Activated CD4-positive, alpha-beta T cell treated with anti-CD3 and anti-CD28 coated beads, Interleukin-2, amount 10 ng/mL, durations not matched to agents 7 days and 5 days (primary cell): ENCODE measurements around the gene PLCD1. TPM values are rescaled to one million over a fixed set of nuclear protein-coding genes. Genes with fewer than 3 reads are reported as not detected.
A peak's percentile ranks its signal among the peaks of the same experiment; 100 is the strongest.

Experiments
- CTCF ChIA-PET: fragments of 350-600 bp; sonication (Branson Sonifier 250); formaldehyde crosslinking; loops from one replicate; lab custom pipeline; 2021; ENCODE audit warnings: antibody characterized with exemption; lab: Charles Lee
- POLR2A ChIA-PET: fragments of 350-600 bp; sonication (Branson Sonifier 250); formaldehyde crosslinking; loops from one replicate; lab custom pipeline; 2021; ENCODE audit warnings: antibody characterized with exemption; lab: Charles Lee
- DNase-seq: peaks from one replicate; pipeline ENCODE4 v3.0.0-alpha.2; 2020
- H3K27ac Mint-ChIP-seq: one replicate; pipeline ENCODE4 v1.8.0; 2021; ENCODE audit warnings: mild to moderate bottlenecking, moderate library complexity, mixed read lengths
- H3K27me3 Mint-ChIP-seq: one replicate; pipeline ENCODE4 v1.8.0; 2021; ENCODE audit warnings: mixed read lengths
- H3K36me3 Mint-ChIP-seq: one replicate; pipeline ENCODE4 v1.8.0; 2021; ENCODE audit warnings: low read depth, mixed read lengths
- H3K4me1 Mint-ChIP-seq: one replicate; pipeline ENCODE4 v1.8.0; 2021; ENCODE audit warnings: mixed read lengths
- H3K4me3 Mint-ChIP-seq: one replicate; pipeline ENCODE4 v1.8.0; 2021; ENCODE audit warnings: mild to moderate bottlenecking, moderate library complexity, mixed read lengths
- H3K9me3 Mint-ChIP-seq: one replicate; pipeline ENCODE4 v1.8.0; 2021; ENCODE audit warnings: mixed read lengths
- total RNA-seq, 2 experiments: library from RNA; stranded (reverse); gene quantifications; one replicate each; pipeline ENCODE4 v1.2.3, GENCODE V29; 2021

Gene PLCD1
- total RNA-seq, 2 experiments from 2014 or later = 18.3 to 21.2 TPM

GRCh38 chr3:37969596-37970100 is 59.8 kb downstream of the PLCD1 start:
- Mint-ChIP-seq H3K9me3 (no peaks in the 10 kb centered on the region), H3K36me3 (no peaks in the 10 kb centered on the region), H3K27me3 (no peaks in the 10 kb centered on the region), H3K27ac (no peak overlapping the region), H3K4me1 (peaks cover 2% of the 10 kb centered on the region), H3K4me3 (no peak overlapping the region)
- ChIA-PET POLR2A (no interaction called here), CTCF (interaction anchor here (1.4 to 8.5 kb wide), 4 partner anchors 11 to 114 kb away, joined by 3 to 74 read pairs (median 15); no protein-coding TSS in a partner anchor)
- no peak for DNase-seq

- H3K27ac Mint-ChIP-seq = no peak overlapping the region
- POLR2A ChIA-PET = interaction anchor here (0.7 kb wide), 1 partner anchor 29 kb away, joined by 3 read pairs; no protein-coding TSS in a partner anchor
- H3K4me3 Mint-ChIP-seq = no peak overlapping the region
- H3K9me3 Mint-ChIP-seq = no peaks in the 10 kb centered on the region
- CTCF ChIA-PET = interaction anchor here (1.4 to 8.5 kb wide), 4 partner anchors 11 to 114 kb away, joined by 3 to 74 read pairs (median 15); no protein-coding TSS in a partner anchor
- no peaks in the 10 kb centered on the region for H3K4me1 Mint-ChIP-seq
- H3K36me3 Mint-ChIP-seq = no peaks in the 10 kb centered on the region
- H3K27me3 Mint-ChIP-seq = no peaks in the 10 kb centered on the region
- DNase-seq = no peak
Observed at GRCh38 chr3:37968813-37969595, 60.4 kb downstream of the PLCD1 start.

DNA sequence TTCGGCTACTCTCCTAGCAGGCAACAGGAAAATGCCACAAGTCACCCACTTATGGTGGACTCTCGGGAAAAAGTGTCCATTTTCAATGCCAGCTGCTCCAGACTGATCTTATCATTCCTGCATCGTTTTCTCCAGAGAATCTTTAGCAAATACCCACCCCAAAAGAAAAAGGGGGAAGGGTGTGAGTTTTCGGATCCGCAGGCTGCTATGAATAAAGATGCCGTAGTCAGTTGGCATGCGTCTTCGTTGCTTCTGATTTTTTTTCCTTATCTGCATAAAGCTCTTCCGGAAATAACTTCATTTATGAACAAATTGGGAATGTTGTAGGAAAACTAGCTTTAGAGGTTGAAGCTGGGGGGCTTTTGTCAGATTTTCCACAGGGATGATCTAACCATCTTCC is 61.2 kb downstream of the PLCD1 start:
- Mint-ChIP-seq H3K9me3 (no peaks in the 10 kb centered on the region), H3K27me3 (no peaks in the 10 kb centered on the region), H3K36me3 (no peaks in the 10 kb centered on the region), H3K27ac (no peak overlapping the region), H3K4me1 (no peaks in the 10 kb centered on the region), H3K4me3 (no peak overlapping the region)
- CTCF ChIA-PET = interaction anchor here (0.6 to 8.5 kb wide), 7 partner anchors 12 to 151 kb away, joined by 3 to 74 read pairs (median 4); no protein-coding TSS in a partner anchor
- DNase-seq = no peak
- POLR2A ChIA-PET = interaction anchor here (0.7 kb wide), 1 partner anchor 30 kb away, joined by 3 read pairs; no protein-coding TSS in a partner anchor

DNA sequence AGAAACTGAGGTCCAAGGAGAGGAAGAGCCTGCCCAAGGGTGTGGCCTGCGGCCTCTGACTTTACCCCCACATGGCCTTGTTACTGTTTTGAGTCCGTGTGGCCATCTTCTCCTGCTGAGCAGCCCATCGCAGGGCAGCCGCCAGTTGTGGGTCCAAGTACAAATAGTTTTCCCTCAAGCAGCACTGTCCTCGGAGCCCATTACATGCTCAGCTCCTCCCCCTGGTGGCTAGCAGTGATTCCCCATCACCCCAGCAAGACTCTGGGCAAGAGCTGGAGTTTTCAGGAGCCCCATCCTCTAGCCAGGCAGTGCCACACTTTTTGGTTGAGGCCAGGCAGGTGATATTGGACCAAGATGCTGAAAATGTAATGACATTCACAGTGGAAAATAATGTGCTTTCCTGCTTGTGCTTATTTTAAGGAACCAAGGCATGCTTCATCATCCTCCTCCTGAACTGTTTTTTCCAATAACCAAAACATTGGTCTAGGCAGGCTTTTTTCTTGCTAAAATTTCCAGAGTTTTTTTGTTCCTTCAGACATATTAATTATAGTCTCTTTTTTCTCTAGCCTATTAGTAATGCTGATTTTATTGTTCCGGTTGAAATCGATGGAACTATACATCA is 62.1 kb downstream of the PLCD1 start:
- CTCF ChIA-PET = interaction anchor here (0.6 to 8.5 kb wide), 11 partner anchors 8 to 112 kb away, joined by 3 to 74 read pairs (median 3); no protein-coding TSS in a partner anchor
- POLR2A ChIA-PET = interaction anchor here (0.7 kb wide), 1 partner anchor 12 kb away, joined by 3 read pairs; no protein-coding TSS in a partner anchor
- no peaks in the 10 kb centered on the region for H3K9me3 Mint-ChIP-seq
- H3K36me3 Mint-ChIP-seq = no peaks in the 10 kb centered on the region
- H3K4me1 Mint-ChIP-seq = no peaks in the 10 kb centered on the region
- no peaks in the 10 kb centered on the region for H3K27me3 Mint-ChIP-seq
- no peak overlapping the region for H3K4me3 Mint-ChIP-seq
- DNase-seq = peak; percentile 71
- no peak overlapping the region for H3K27ac Mint-ChIP-seq

- Mint-ChIP-seq H3K27me3 (no peaks in the 10 kb centered on the region), H3K27ac (no peak overlapping the region), H3K4me3 (no peak overlapping the region), H3K36me3 (no peaks in the 10 kb centered on the region), H3K4me1 (no peaks in the 10 kb centered on the region), H3K9me3 (no peaks in the 10 kb centered on the region)
- POLR2A ChIA-PET = no interaction called here
- DNase-seq = no peak
- CTCF ChIA-PET = interaction anchor here (0.9 to 8.5 kb wide), 3 partner anchors 10 to 109 kb away, joined by 3 to 74 read pairs (median 6); no protein-coding TSS in a partner anchor
Observed at GRCh38 chr3:37964716-37965115, 64.7 kb downstream of the PLCD1 start.

GRCh38 chr3:37964146-37964545 is 65.3 kb downstream of the PLCD1 start:
- DNase-seq = no peak
- Mint-ChIP-seq H3K36me3 (no peaks in the 10 kb centered on the region), H3K9me3 (no peaks in the 10 kb centered on the region), H3K27ac (no peak overlapping the region), H3K27me3 (no peaks in the 10 kb centered on the region), H3K4me1 (no peaks in the 10 kb centered on the region), H3K4me3 (no peak overlapping the region)
- POLR2A ChIA-PET = no interaction called here
- CTCF ChIA-PET = interaction anchor here (0.6 to 8.5 kb wide), 4 partner anchors 11 to 109 kb away, joined by 3 to 74 read pairs (median 5); no protein-coding TSS in a partner anchor

DNA sequence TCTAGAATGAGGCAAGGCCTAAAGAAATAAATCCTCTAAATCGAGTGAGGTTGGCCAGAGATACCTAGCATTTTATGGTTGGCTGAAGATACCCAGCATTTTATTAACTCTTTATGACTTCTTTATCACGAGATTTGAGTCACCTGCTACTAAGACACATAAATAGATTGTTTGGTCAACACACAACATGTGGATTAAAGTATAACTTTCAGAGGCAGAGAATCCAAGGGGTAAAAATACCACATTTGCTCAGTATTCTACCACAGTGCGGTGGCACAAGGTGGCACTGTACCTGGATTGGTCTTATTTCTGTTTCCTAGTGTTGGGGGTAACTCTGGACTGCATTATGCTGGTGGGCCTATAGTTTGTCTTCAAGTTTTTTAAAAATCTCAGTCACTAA is 65.8 kb downstream of the PLCD1 start:
- ChIA-PET POLR2A (no interaction called here), CTCF (interaction anchor here (0.6 to 8.5 kb wide), 5 partner anchors 11 to 108 kb away, joined by 3 to 74 read pairs (median 6); no protein-coding TSS in a partner anchor)
- H3K4me3 Mint-ChIP-seq = no peak overlapping the region
- no peaks in the 10 kb centered on the region for H3K4me1 Mint-ChIP-seq
- H3K36me3 Mint-ChIP-seq = no peaks in the 10 kb centered on the region
- no peak overlapping the region for H3K27ac Mint-ChIP-seq
- H3K9me3 Mint-ChIP-seq = no peaks in the 10 kb centered on the region
- no peak for DNase-seq
- no peaks in the 10 kb centered on the region for H3K27me3 Mint-ChIP-seq

DNA sequence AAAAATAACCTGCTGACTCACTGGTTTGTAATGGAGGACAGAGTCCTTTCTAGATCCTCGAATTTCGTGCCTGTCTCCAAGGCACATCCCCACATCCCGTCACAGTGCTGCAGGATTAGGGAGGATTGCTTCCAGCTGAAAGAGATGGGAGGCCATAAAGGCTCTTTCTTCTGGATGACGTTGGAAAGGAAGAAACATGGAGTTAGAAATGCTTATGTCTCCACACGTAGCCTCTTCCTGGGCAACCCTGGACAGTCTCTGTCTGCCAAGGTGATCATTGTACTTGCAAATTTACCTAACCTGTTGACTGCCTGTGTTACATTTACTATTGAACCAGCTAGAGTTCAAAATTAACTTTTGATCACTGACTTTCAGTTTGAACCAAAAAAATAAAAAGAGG is 66.4 kb downstream of the PLCD1 start:
- CTCF ChIA-PET = interaction anchor here (1.9 to 8.5 kb wide), 2 partner anchors 12 to 108 kb away, joined by 7 to 74 read pairs; no protein-coding TSS in a partner anchor
- H3K4me3 Mint-ChIP-seq = no peak overlapping the region

DNA sequence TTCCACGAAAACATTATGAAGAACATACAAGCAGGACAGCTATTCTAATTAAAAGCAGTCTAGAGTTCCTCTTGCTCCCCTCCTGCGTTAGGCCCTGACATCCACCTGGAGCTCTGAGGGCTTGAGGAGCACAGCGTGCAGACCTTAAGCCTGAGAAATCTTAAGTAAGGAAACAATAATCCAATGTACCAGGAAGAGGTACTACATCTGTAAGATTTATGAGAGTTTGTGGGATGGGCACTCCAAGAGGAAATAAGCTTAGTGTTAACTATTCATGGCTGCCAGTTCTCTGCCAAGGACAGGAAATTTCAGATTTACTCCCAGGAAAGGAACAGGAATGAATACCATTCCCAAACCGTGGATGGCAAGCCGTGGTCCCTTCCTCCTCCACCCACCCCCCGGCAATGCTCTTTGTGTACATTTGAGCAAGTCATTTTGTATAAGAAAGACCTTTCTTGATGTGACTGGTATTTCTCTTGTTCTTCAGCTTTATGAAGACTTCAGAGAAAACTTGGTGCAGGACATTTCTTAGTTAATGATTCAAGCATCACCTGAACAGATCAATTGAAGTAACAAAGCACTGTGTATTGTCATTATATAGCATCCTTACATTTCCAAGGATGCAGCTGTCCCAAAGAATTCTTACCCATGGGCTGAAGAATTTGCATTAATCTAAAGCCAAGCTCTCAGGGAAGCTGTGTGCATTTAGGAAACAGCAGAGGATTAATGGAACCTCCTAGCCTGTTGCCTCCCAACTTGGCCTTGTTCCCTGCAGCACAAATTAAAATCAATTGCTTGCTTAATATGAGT is 67.6 kb downstream of the PLCD1 start:
- H3K4me1 Mint-ChIP-seq = peaks cover 13% of the 10 kb centered on the region
- POLR2A ChIA-PET = no interaction called here

More for the DNA sequence above, 66.4 kb downstream of the PLCD1 start:
- H3K4me1 Mint-ChIP-seq = peaks cover 1% of the 10 kb centered on the region
- DNase-seq = no peak
- no peaks in the 10 kb centered on the region for H3K27me3 Mint-ChIP-seq
- no peak overlapping the region for H3K27ac Mint-ChIP-seq
- H3K36me3 Mint-ChIP-seq = no peaks in the 10 kb centered on the region
- POLR2A ChIA-PET = no interaction called here
- no peaks in the 10 kb centered on the region for H3K9me3 Mint-ChIP-seq

GRCh38 chr3:37957539-37957936 is 71.9 kb downstream of the PLCD1 start:
- H3K27me3 Mint-ChIP-seq = no peaks in the 10 kb centered on the region
- no peak for DNase-seq
- peak overlapping the region; percentile 91 for H3K27ac Mint-ChIP-seq
- POLR2A ChIA-PET = no interaction called here
- peaks cover 27% of the 10 kb centered on the region for H3K4me1 Mint-ChIP-seq
- H3K36me3 Mint-ChIP-seq = peaks cover 5% of the 10 kb centered on the region
- CTCF ChIA-PET = interaction anchor here (0.8 to 4.3 kb wide), 3 partner anchors 11 to 103 kb away, joined by 3 to 26 read pairs (median 3); no protein-coding TSS in a partner anchor
- H3K4me3 Mint-ChIP-seq = no peak overlapping the region
- H3K9me3 Mint-ChIP-seq = peaks cover 4% of the 10 kb centered on the region

More for the DNA sequence above, 67.6 kb downstream of the PLCD1 start:
- no peaks in the 10 kb centered on the region for H3K9me3 Mint-ChIP-seq
- no peak for DNase-seq
- H3K27ac Mint-ChIP-seq = no peak overlapping the region
- H3K27me3 Mint-ChIP-seq = no peaks in the 10 kb centered on the region
- no peak overlapping the region for H3K4me3 Mint-ChIP-seq
- H3K36me3 Mint-ChIP-seq = no peaks in the 10 kb centered on the region
- CTCF ChIA-PET = interaction anchor here (0.5 to 1.9 kb wide), 6 partner anchors 13 to 156 kb away, joined by 3 to 7 read pairs (median 3); no protein-coding TSS in a partner anchor
